ENCODE measurements around the gene PIGO.

The PIGO gene

DNA sequence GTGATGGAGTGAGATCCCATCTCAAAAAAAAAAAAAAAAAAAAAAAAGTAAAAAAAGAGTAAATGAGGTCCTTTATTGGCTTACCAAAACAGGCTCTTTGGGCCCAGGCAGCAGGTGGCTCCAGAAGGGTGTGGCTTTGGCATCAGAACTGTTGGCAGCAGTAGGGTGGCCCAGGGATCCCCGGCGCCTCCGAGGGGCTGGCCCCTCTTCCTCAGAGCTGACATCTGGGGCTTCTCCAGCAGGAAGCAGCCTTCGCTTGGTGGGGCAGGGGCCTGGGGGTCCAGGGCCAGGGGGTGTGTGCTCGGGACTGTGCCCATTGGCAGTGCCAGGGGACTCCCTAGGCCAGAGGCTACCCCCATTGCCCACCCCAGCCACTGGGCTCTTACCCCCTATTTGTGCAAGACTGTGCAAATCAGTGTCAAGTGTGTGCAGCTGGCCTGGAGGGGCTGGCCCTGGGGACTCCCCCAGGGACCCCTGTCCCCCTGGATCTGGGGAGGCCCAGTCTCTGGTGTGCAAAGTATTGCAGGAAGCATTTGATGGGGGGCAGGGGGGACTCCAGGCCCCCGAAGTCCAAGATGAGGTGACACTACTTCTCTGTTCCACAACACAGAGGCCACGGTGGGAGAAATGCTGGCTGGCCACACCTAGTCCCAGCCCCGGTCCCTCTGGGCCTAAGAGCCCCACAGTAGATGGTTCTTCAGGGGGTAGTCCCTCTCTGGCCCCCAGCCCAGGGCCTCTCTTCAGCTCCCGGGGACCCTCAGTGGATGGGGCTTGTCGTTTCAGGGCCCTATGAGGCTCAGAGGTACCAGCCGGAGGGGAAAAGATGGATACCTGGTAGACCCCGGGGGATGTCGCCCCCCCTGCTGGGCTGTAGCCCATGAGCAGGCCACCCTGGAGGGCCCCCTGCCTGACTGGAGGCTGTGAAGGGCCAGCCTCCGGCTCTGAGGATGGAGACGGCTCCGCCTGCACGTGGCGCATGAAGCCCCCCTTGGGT, 11.2 kb upstream of the PIGO start:
- in situ Hi-C loops (cut with HindIII; ENCODE audit: low sequenced_read_pairs), result no loop called here

DNA sequence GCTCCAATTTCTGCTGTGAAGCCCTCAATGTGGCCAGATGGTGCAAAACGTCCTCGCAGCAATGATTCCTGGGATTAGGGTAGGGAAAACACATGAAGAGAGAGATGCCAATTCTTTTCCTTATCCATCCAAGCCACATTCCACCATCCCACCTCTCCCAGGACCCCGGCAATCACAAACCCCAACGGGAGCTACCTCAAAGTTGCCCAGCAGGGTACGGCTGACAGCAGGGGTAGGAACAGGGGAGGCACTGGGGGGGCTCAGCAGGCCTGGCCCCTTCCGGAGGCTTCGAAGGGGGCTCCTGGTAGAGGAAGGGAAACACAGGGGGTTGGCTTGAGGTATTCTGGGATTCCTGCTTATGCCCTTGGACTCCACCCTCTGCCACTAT, 9.9 kb upstream of the PIGO start:
- in situ Hi-C loops (cut with HindIII; ENCODE audit: low sequenced_read_pairs), result no loop called here

DNA sequence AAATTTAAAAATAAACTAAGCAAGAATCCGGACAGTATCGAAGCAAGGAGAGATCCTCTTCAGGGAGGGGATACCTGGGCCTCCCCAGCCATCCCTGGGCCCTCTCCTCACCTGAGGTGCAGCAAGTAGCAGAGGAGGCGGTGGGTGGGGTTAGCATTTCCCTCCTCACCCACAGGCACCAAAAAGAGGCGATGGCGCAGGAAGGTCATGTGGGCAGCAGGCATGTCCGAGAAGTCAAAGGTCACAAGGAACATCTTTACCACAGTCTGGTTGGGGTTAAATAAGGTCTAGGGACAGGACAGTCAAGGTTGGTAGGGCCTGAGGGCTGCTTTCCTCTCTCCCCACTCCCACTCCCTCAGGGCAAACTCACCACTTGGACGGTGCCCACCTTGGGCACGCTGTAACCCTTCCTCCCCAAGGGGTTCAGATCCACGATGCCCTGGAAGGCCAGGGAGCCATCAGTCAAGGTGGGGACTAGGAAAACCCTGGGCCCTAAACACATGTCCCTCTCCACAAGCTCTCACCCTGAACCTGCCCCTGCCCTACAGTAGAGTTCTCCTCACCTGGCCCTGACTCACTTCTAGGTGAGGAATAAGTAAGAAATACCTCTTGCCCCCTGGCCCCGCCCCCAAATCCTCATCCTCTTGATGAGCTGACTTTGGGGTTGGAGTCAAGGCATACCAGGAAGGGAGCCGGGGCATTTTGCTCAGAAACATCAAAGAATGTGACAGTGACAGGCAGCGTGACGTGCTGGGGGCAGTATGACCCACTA, 9.4 kb upstream of the PIGO start:
- in situ Hi-C loops (cut with HindIII; ENCODE audit: low sequenced_read_pairs), result no loop called here

DNA sequence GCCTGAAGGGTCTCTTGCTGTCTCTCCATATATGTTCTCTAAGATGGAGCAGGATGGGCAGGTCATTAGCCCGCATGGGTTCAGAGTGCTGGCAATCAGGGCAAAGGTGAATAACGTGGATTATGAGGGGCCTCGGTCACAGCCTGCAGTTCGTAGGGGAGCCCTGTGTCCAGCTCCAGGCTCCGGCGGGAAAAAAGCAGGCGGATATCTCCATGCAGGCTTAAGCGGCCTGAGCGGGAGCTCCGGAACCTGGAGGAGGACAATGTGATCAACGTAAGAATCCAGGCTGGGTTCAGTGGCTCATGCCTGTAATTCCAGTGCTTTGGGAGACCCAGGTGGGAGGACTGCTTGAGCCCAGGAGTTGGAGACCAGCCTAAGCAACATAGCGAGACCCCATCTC, 8.7 kb upstream of the PIGO start:
- in situ Hi-C loops (cut with HindIII; ENCODE audit: low sequenced_read_pairs), result no loop called here

GRCh38 chr9:35104586-35104985, 8.2 kb upstream of the PIGO start:
- in situ Hi-C loops (cut with HindIII; ENCODE audit: low sequenced_read_pairs), result no loop called here

- in situ Hi-C loops (cut with HindIII; ENCODE audit: low sequenced_read_pairs), result no loop called here
Observed at GRCh38 chr9:35103660-35104191, 7.3 kb upstream of the PIGO start.

DNA sequence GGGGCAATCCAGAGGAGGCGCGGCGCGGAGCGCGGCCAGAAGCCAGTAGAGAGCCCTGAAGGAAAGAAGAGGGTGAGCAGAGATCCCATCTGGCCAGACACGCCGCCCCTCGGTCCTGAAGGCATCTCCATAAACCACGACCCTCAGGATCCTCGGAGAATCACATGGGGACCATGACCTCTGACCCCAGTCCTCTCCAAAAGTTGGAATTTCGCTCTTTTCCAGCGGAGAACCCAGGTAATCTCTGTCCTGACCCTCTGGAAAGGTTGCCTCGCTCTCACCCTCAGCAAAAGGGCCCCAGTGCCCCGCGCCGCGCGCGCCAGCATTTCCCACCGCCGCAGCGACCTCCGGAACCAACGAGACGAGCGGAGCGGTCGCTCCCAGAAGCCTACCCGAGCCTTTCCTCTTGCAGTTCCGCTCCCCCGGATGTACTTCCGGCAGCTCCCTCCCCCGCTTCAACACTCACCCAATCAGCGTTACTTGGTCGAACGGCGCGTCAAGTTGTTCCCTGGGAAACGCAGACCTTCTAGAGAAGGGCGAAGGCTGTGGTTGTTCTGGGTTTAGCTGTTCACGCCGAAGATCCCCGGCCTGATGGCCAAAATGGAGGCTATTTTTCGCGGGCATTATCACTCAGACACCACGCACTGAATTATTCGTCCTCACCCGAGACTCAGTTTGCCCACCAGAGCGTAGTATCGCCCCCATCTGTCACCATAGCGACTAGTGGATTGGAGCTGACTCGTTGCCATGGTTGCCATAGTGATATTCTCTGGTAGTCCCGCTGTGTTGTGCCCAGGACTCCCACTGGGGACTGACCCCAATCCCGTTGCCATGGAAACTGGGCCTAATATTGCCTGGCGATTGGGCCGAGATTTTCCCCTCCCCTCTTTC, 6.6 kb upstream of the PIGO start, which contains the start of gene STOML2:
TSS of gene STOML2 (minus strand) at position 363 of the 891 bp plus-strand sequence. CDS start at position 326, 37 bp downstream.
- in situ Hi-C loops (cut with HindIII; ENCODE audit: low sequenced_read_pairs), result no loop called here

- in situ Hi-C loops (cut with HindIII; ENCODE audit: low sequenced_read_pairs), result no loop called here
Observed at GRCh38 chr9:35102465-35102768, 6.0 kb upstream of the PIGO start.

- in situ Hi-C loops (cut with HindIII; ENCODE audit: low sequenced_read_pairs), result no loop called here
Observed at GRCh38 chr9:35097573-35097972, 1.2 kb upstream of the PIGO start.

GRCh38 chr9:35091536-35091935, 4.9 kb downstream of the PIGO start:
- in situ Hi-C loops (cut with HindIII; ENCODE audit: low sequenced_read_pairs), result loop anchor here (5.0 kb wide), 1 partner anchor 49 kb away; a partner anchor contains a TSS

GRCh38 chr9:35089434-35089833, 7.0 kb downstream of the PIGO start:
- in situ Hi-C loops (cut with HindIII; ENCODE audit: low sequenced_read_pairs), result no loop called here

- in situ Hi-C loops (cut with HindIII; ENCODE audit: low sequenced_read_pairs), result no loop called here
Observed at GRCh38 chr9:35085078-35085477, 11.3 kb downstream of the PIGO start.

DNA sequence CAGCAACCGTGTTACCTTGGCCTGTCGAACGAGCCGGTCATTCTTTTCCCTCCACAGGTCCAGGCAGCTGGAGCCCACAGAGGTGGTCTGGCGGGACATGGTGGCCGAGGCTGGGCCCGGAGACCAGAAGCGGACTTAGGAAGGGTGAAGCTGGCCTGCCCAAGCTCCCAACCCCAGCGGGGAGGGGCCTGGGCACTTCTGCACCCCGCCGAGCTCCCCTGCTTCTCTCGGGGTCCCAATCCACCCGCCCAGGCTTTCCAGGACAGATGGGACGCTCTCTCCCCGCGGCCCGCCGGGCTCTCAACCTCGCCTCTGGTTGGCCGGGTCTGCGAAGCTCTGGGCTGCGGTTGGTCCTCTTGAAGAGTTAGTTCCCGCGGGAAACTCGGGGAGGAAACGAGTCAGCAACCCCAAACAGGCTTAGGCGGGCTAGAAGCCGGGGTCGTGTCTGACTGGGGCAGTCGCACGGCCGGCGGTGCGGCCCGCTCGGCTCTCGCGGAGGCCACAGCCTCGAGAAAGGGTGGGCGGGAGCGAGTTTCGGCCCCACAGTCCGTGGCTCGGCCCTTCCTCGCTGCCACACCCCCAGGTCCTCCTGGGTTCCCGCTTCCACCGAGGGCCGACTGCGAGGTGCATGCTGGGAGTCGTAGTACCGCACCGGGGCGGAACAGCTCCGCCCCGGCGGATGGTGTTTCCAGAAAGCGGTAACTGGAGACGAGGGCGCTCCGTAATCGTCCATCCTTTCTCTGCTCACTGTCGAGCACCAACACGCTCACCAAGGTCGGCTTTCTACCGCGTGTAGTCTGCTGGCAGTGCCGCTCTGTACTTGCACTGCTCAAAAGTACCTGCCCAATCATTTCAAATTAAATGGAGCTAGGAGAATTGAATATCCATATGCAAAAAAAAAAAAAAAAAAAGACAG, 16.7 kb downstream of the PIGO start, which contains the start of gene FANCG:
TSS of gene FANCG (minus strand) at position 517 of the 916 bp plus-strand sequence. CDS start at position 99, 418 bp downstream.
- in situ Hi-C loops (cut with HindIII; ENCODE audit: low sequenced_read_pairs), result no loop called here

GRCh38 chr9:35079041-35079425, 17.4 kb downstream of the PIGO start:
- in situ Hi-C loops (cut with HindIII; ENCODE audit: low sequenced_read_pairs), result no loop called here

DNA sequence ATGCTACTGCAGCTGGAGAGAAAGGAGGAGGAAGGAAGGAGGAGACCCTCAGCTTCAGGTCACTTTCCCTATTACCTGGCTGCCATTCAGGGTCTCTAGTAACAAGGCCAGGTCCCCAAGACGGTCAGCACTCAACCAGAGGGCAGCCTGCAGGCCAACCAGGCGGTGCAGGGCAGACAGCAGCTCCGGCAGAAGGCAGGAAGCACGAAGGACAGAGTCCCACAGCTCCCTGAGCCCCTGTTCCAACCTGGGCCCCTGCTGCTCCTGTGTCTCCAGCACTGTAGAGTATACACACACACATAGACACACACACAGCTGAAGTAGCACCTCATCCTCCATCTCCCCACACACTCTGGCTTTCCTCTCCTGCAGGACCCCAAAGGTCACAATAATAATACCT, 18.3 kb downstream of the PIGO start:
- in situ Hi-C loops (cut with HindIII; ENCODE audit: low sequenced_read_pairs), result no loop called here

GRCh38 chr9:35076848-35077247, 19.5 kb downstream of the PIGO start:
- in situ Hi-C loops (cut with HindIII; ENCODE audit: low sequenced_read_pairs), result no loop called here

DNA sequence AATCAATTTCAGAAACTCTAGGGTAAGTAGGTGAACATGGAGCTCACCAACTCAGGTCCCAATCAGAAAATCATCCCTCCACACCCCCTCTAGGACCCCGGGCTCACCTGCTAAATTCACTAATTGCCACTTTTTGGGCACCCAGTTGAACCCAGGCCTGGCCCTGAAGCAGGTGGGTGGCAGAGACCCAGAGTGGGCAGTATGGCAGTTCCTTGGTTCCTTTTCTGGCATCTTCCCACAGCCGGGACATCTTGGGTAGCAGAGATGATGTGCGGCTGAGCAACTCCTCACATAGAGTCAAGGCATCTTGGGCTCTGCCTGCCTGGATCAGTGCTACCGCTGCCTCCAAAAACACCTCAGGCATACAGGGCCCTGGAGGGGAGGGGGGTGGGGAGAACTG, 21.0 kb downstream of the PIGO start:
- in situ Hi-C loops (cut with HindIII; ENCODE audit: low sequenced_read_pairs), result no loop called here

DNA sequence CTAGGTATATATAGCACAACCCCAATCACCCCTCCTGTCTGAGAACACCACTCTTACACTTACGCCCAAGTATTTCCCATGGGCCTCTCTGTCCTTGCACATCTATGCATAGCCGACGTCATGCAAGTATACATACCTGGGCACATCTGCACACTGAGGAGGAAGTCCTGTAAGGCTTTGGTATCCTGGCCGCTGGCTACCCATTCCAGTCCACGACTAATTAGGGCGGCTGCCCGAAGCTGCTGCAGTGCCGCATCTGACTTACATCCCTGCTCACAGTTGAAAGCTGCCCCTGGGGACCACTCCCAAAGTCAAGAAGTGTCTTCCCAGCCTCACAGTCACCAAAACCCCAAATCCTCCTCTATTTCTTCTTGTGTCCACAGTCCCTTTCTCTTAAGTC, 21.6 kb downstream of the PIGO start:
- in situ Hi-C loops (cut with HindIII; ENCODE audit: low sequenced_read_pairs), result no loop called here

GRCh38 chr9:35074141-35074540, 22.2 kb downstream of the PIGO start:
- in situ Hi-C loops (cut with HindIII; ENCODE audit: low sequenced_read_pairs), result no loop called here

DNA sequence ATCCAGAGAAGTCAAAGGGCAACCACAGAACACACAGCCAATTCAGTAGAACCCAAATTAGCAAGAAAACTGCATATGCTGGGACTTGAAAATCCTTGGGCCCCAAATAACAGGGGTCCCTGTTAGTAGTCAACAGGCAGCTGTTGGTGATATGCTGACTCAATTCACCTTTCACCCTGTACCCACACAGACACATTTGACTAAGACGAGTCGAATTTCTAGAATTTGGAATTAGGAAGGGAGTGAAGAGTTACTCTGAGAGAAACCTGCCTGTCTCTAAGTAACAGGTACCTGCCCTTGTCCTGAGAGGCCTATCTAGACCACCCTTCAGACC, 23.1 kb downstream of the PIGO start:
- in situ Hi-C loops (cut with HindIII; ENCODE audit: low sequenced_read_pairs), result no loop called here
